Effector CD4-positive, alpha-beta T cell (primary cell): ENCODE data around the gene KLLN.
"Not testable (repeated sequence)": the region's sequence is repeated elsewhere in the genome, so short reads cannot be mapped to it uniquely, and the experiment has no call there.

ENCODE experiments used
- DNase-seq: peaks from one replicate; pipeline ENCODE4 v3.0.0-alpha.2; 2020
- total RNA-seq: gene quantifications from one replicate; lab custom pipeline; 2026; lab: John Stamatoyannopoulos, UW

KLLN gene
- 2.4 reads per million, percentile 7 among the genes with 10 or more reads in this experiment for total RNA-seq

- DNase-seq = peak; percentile 73
Measured at GRCh38 chr10:87863053-87863943, at the start of gene KLLN, which contains the start of gene PTEN. Gene KLLN (minus strand): TSS chr10:87863533. CDS start chr10:87862487, 1,046 bp downstream. Gene PTEN (plus strand): TSS chr10:87863625. CDS start chr10:87864470, 845 bp downstream.

- not testable (repeated sequence) for DNase-seq
Measured at GRCh38 chr10:87903396-87903795, 40.1 kb upstream of the KLLN start.

- DNase-seq = not testable (repeated sequence)
Measured at GRCh38 chr10:87897957-87898356, 34.6 kb upstream of the KLLN start.

- DNase-seq = no peak
Measured at GRCh38 chr10:87896216-87896615, 32.9 kb upstream of the KLLN start.

- no peak for DNase-seq
Measured at GRCh38 chr10:87895430-87895829, 32.1 kb upstream of the KLLN start.

- DNase-seq = no peak
Measured at GRCh38 chr10:87887548-87888289, 24.4 kb upstream of the KLLN start.

- DNase-seq = no peak
Measured at GRCh38 chr10:87887146-87887545, 23.8 kb upstream of the KLLN start.

GRCh38 chr10:87886635-87887034 is 23.3 kb upstream of the KLLN start:
- no peak for DNase-seq

GRCh38 chr10:87882555-87883294 is 19.4 kb upstream of the KLLN start:
- no peak for DNase-seq

GRCh38 chr10:87881373-87882059 is 18.2 kb upstream of the KLLN start:
- DNase-seq = not testable (repeated sequence)

GRCh38 chr10:87880336-87880735 is 17.0 kb upstream of the KLLN start:
- no peak for DNase-seq

GRCh38 chr10:87878664-87879459 is 15.5 kb upstream of the KLLN start:
- no peak for DNase-seq

GRCh38 chr10:87875929-87876571 is 12.7 kb upstream of the KLLN start:
- DNase-seq = no peak

- DNase-seq = no peak
Measured at GRCh38 chr10:87873656-87874055, 10.3 kb upstream of the KLLN start.

- DNase-seq = no peak
Measured at GRCh38 chr10:87872828-87873227, 9.5 kb upstream of the KLLN start.

GRCh38 chr10:87869773-87870551 is 6.6 kb upstream of the KLLN start:
- DNase-seq = no peak

GRCh38 chr10:87869139-87869538 is 5.8 kb upstream of the KLLN start:
- DNase-seq = not testable (repeated sequence)

GRCh38 chr10:87868277-87868676 is 4.9 kb upstream of the KLLN start:
- DNase-seq = no peak

- DNase-seq = no peak
Measured at GRCh38 chr10:87867453-87867852, 4.1 kb upstream of the KLLN start.

GRCh38 chr10:87866412-87866974 is 3.2 kb upstream of the KLLN start:
- no peak for DNase-seq
